H9 (cell line): ENCODE measurements around the gene MSI2. TPM values are rescaled to one million over a fixed set of nuclear protein-coding genes. Genes with fewer than 3 reads are reported as not detected.

ENCODE experiments used
- DNase-seq: peaks from one replicate; pipeline ENCODE4 v3.0.0-alpha.2; 2017
- H2AFZ ChIP-seq: one replicate; pipeline ENCODE4 v1.6.1; 2013; ENCODE audit warnings: mild to moderate bottlenecking, low read length, control low read depth, moderate library complexity
- H2AK5ac ChIP-seq: 2 replicates; pipeline ENCODE4 v1.6.1; 2013; ENCODE audit warnings: low read length, control low read depth, mixed read lengths; ENCODE audit not compliant: insufficient read length
- H2BK120ac ChIP-seq: one replicate; pipeline ENCODE4 v1.6.1; 2013; ENCODE audit warnings: low read depth, mild to moderate bottlenecking, low read length, control low read depth, inconsistent platforms; ENCODE audit not compliant: poor library complexity, severe bottlenecking
- H2BK12ac ChIP-seq: 2 replicates; pipeline ENCODE4 v1.6.1; 2013; ENCODE audit warnings: low read length, control low read depth, mixed read lengths, low read depth; ENCODE audit not compliant: insufficient read length
- H2BK15ac ChIP-seq: 2 replicates; pipeline ENCODE4 v1.6.1; 2013; ENCODE audit warnings: low read depth, low read length, control low read depth
- H2BK20ac ChIP-seq: one replicate; pipeline ENCODE4 v1.6.1; 2013; ENCODE audit warnings: low read depth, mild to moderate bottlenecking, low read length, control low read depth, inconsistent platforms; ENCODE audit not compliant: poor library complexity, severe bottlenecking
- H2BK5ac ChIP-seq: 2 replicates; pipeline ENCODE4 v1.6.1; 2013; ENCODE audit warnings: low read length, control low read depth, mixed read lengths; ENCODE audit not compliant: insufficient read length
- H3K14ac ChIP-seq: 2 replicates; pipeline ENCODE4 v1.6.1; 2013; ENCODE audit warnings: low read length, control low read depth; ENCODE audit not compliant: insufficient read depth
- H3K18ac ChIP-seq: 2 replicates; pipeline ENCODE4 v1.6.1; 2013; ENCODE audit warnings: low read depth, mild to moderate bottlenecking, mixed read lengths, low read length, control low read depth; ENCODE audit not compliant: insufficient read length
- H3K23ac ChIP-seq: 2 replicates; pipeline ENCODE4 v1.6.1; 2013; ENCODE audit warnings: low read length, control low read depth, mixed read lengths, low read depth; ENCODE audit not compliant: insufficient read length
- H3K23me2 ChIP-seq: 2 replicates; pipeline ENCODE4 v1.6.1; 2013; ENCODE audit warnings: low read depth, mild to moderate bottlenecking, mixed read lengths, low read length, control low read depth; ENCODE audit not compliant: insufficient read length, poor library complexity, severe bottlenecking
- H3K27ac ChIP-seq: 2 replicates; pipeline ENCODE4 v1.5.1; 2013; ENCODE audit warnings: low read length, control low read depth, mixed read lengths, low read depth; ENCODE audit not compliant: insufficient read length
- H3K27me3 ChIP-seq: 2 replicates; pipeline ENCODE4 v1.6.1; 2013; ENCODE audit warnings: low read length, control low read depth, inconsistent platforms; ENCODE audit not compliant: insufficient read depth
- H3K4ac ChIP-seq: 2 replicates; pipeline ENCODE4 v1.6.1; 2013; ENCODE audit warnings: low read depth, mild to moderate bottlenecking, control low read depth, inconsistent platforms, low read length, moderate library complexity
- H3K4me1 ChIP-seq: 2 replicates; pipeline ENCODE4 v1.6.1; 2013; ENCODE audit warnings: low read length, control low read depth, inconsistent platforms; ENCODE audit not compliant: insufficient read depth
- H3K4me2 ChIP-seq: 2 replicates; pipeline ENCODE4 v1.6.1; 2013; ENCODE audit warnings: low read length, control low read depth, mixed read lengths; ENCODE audit not compliant: insufficient read length, insufficient read depth
- H3K56ac ChIP-seq: 2 replicates; pipeline ENCODE4 v1.6.1; 2013; ENCODE audit warnings: low read depth, mild to moderate bottlenecking, mixed read lengths, low read length, control low read depth; ENCODE audit not compliant: insufficient read length
- H3K79me1 ChIP-seq: 2 replicates; pipeline ENCODE4 v1.6.1; 2013; ENCODE audit warnings: low read depth, mild to moderate bottlenecking, moderate library complexity, low read length, control low read depth, inconsistent platforms; ENCODE audit not compliant: insufficient read depth, poor library complexity, severe bottlenecking
- H3K79me2 ChIP-seq: 2 replicates; pipeline ENCODE4 v1.6.1; 2013; ENCODE audit warnings: low read length, control low read depth, inconsistent platforms; ENCODE audit not compliant: insufficient read depth
- H3K9ac ChIP-seq: 2 replicates; pipeline ENCODE4 v1.6.1; 2013; ENCODE audit warnings: low read length, control low read depth, mixed read lengths; ENCODE audit not compliant: insufficient read length; ENCODE audit errors: extremely low read depth
- H3K9me3 ChIP-seq: one replicate; pipeline ENCODE4 v1.6.1; 2013; ENCODE audit warnings: low read depth, low read length, inconsistent platforms; ENCODE audit not compliant: control insufficient read depth
- H3T11ph ChIP-seq: one replicate; pipeline ENCODE4 v1.6.1; 2013; ENCODE audit warnings: mild to moderate bottlenecking, low read length, control low read depth, inconsistent platforms
- H4K20me1 ChIP-seq: one replicate; pipeline ENCODE4 v1.6.1; 2013; ENCODE audit not compliant: control insufficient read depth, insufficient read length, insufficient read depth
- H4K5ac ChIP-seq: 2 replicates; pipeline ENCODE4 v1.6.1; 2013; ENCODE audit warnings: low read depth, mild to moderate bottlenecking, mixed read lengths, low read length, control low read depth; ENCODE audit not compliant: insufficient read length
- H4K8ac ChIP-seq: replicated peaks from 2 replicates; pipeline ENCODE4 v1.6.1; 2013; ENCODE audit warnings: low read length, control low read depth, mixed read lengths, low read depth; ENCODE audit not compliant: insufficient read length
- H4K91ac ChIP-seq: 2 replicates; pipeline ENCODE4 v1.6.1; 2013; ENCODE audit warnings: low read depth, mild to moderate bottlenecking, moderate library complexity, mixed read lengths, low read length, control low read depth; ENCODE audit not compliant: insufficient read length
- H3K27ac Mint-ChIP-seq, 3 experiments: 2 replicates in 2 of 3; 3 replicates in 1 of 3; pipeline ENCODE4 v1.8.0; 2020 to 2021; ENCODE audit warnings: mixed read lengths in 3 of 3, mild to moderate bottlenecking in 1 of 3, moderate library complexity in 1 of 3
- H3K27me3 Mint-ChIP-seq: 2 replicates; pipeline ENCODE4 v1.8.0; 2021; ENCODE audit warnings: low read depth, mild to moderate bottlenecking, moderate library complexity, mixed read lengths
- H3K36me3 Mint-ChIP-seq, 3 experiments: 2 replicates in 2 of 3; 3 replicates in 1 of 3; pipeline ENCODE4 v1.8.0; 2020 to 2021; ENCODE audit warnings: low read depth in 3 of 3, mixed read lengths in 3 of 3; ENCODE audit not compliant: insufficient read depth in 1 of 3
- H3K4me1 Mint-ChIP-seq, 2 experiments: 2 replicates each; pipeline ENCODE4 v1.8.0; 2020; ENCODE audit warnings: mixed read lengths in 2 of 2
- H3K4me3 Mint-ChIP-seq, 2 experiments: 2 replicates in 1 of 2; 3 replicates in 1 of 2; pipeline ENCODE4 v1.8.0; 2020 to 2021; ENCODE audit warnings: mild to moderate bottlenecking in 2 of 2, mixed read lengths in 2 of 2, moderate library complexity in 1 of 2
- H3K9me3 Mint-ChIP-seq, 2 experiments: 2 replicates in 1 of 2; 3 replicates in 1 of 2; pipeline ENCODE4 v1.8.0; 2020; ENCODE audit warnings: mild to moderate bottlenecking in 2 of 2, mixed read lengths in 2 of 2, moderate library complexity in 1 of 2
- WGBS: extraction: QIAGEN DNeasy Blood & Tissue Kit; methylation state at CpG from one replicate; pipeline ENCODE4 v1.1.7; 2013; ENCODE audit warnings: missing lambda C conversion rate, low lambda C conversion rate, mixed read lengths; ENCODE audit not compliant: insufficient read length; ENCODE audit errors: extremely low coverage; 5-methylcytosine and 5-hydroxymethylcytosine counted together
- total RNA-seq: library from RNA; stranded (reverse); gene quantifications from 2 replicates; pipeline ENCODE4 v1.2.1, GENCODE V29; 2021
- TF ChIP-seq, protein P1 (sequence below): fragments of 200-600 bp; sonication (generic); conservative IDR thresholded peaks from 3 replicates; pipeline ENCODE4 v1.8.0; 2021; ENCODE audit warnings: antibody characterized with exemption, mild to moderate bottlenecking

Gene MSI2
- total RNA-seq, 1 experiment from 2014 or later = 98.5 TPM

DNA sequence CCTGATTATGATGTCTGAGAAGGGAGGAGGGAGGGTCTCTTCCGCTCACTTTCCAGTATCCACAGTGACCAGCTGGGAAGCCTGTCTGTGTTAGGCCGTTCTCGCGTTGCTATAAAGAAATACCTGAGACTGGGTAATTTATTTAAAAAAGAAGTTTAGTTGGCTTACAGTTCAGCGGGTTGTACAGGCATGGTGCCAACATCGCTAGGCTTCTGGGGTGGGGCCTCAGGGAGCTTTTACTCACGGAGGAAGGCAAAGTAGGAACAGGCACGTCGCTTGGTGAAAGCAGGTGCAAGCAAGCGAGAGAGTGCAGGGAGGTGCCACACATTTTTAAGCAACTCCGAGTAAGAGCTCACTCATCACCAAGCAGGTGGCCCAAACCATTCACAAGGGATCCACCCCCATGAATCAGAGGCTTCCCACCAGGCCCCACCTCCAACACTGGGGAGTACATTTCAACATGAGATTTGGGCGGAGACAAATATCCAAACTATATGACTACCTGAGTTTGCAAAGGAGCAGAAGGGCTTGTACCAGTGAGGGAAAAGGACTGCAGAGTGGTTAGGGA, 351.3 kb downstream of the MSI2 start:
- no CpG with 5 or more reads among the region's 12 CpGs for WGBS
- no peak for DNase-seq
- no peak overlapping the region for H2BK15ac ChIP-seq
- H3K9ac ChIP-seq = no peak overlapping the region
- no peaks in the 10 kb centered on the region for H3K79me2 ChIP-seq
- no peak overlapping the region for H3K4ac ChIP-seq
- no peaks in the 10 kb centered on the region for H3K27me3 Mint-ChIP-seq
- no peak overlapping the region for H2BK20ac ChIP-seq
- H2AFZ ChIP-seq = no peak overlapping the region
- H4K91ac ChIP-seq = no peak overlapping the region
- H2BK5ac ChIP-seq = no peak overlapping the region
- no peak overlapping the region for H3K4me2 ChIP-seq
- no peak overlapping the region for H3K14ac ChIP-seq
- no peaks in the 10 kb centered on the region for H3K9me3 ChIP-seq
- peaks cover 64 to 72% of the 10 kb centered on the region in 2 experiments for H3K4me1 Mint-ChIP-seq
- TF ChIP-seq, protein P1, sequence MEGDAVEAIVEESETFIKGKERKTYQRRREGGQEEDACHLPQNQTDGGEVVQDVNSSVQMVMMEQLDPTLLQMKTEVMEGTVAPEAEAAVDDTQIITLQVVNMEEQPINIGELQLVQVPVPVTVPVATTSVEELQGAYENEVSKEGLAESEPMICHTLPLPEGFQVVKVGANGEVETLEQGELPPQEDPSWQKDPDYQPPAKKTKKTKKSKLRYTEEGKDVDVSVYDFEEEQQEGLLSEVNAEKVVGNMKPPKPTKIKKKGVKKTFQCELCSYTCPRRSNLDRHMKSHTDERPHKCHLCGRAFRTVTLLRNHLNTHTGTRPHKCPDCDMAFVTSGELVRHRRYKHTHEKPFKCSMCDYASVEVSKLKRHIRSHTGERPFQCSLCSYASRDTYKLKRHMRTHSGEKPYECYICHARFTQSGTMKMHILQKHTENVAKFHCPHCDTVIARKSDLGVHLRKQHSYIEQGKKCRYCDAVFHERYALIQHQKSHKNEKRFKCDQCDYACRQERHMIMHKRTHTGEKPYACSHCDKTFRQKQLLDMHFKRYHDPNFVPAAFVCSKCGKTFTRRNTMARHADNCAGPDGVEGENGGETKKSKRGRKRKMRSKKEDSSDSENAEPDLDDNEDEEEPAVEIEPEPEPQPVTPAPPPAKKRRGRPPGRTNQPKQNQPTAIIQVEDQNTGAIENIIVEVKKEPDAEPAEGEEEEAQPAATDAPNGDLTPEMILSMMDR = no peak
- H4K8ac ChIP-seq = no peak overlapping the region
- no peak overlapping the region for H3K56ac ChIP-seq
- H3K27ac Mint-ChIP-seq = peak overlapping the region; percentile 24 to 94 (median 91); a peak in 5 of 7 replicates
- H3T11ph ChIP-seq = no peak overlapping the region
- H2BK12ac ChIP-seq = no peak overlapping the region
- H3K4me1 ChIP-seq = peaks cover 5% of the 10 kb centered on the region; the same call in 1 of the 2 replicates
- no peaks in the 10 kb centered on the region for H3K36me3 Mint-ChIP-seq
- no peak overlapping the region for H3K27ac ChIP-seq
- no peak overlapping the region for H4K5ac ChIP-seq
- no peak overlapping the region for H3K4me3 Mint-ChIP-seq
- no peak overlapping the region for H2BK120ac ChIP-seq
- no peaks in the 10 kb centered on the region for H4K20me1 ChIP-seq
- H3K9me3 Mint-ChIP-seq = no peaks in the 10 kb centered on the region
- H3K18ac ChIP-seq = no peak overlapping the region
- no peak overlapping the region for H3K23ac ChIP-seq
- no peaks in the 10 kb centered on the region for H3K27me3 ChIP-seq
- H2AK5ac ChIP-seq = no peak overlapping the region
- no peaks in the 10 kb centered on the region for H3K23me2 ChIP-seq
- no peaks in the 10 kb centered on the region for H3K79me1 ChIP-seq
